PC-9 (cell line): ENCODE data around the gene PTCHD4. TPM values are rescaled to one million over a fixed set of nuclear protein-coding genes. Genes with fewer than 3 reads are reported as not detected.
"Not testable (repeated sequence)": the region's sequence is repeated elsewhere in the genome, so short reads cannot be mapped to it uniquely, and the experiment has no call there.

Experiments
- BruUV-seq: library from RNA; stranded (reverse); fragments of 400-500 nt; replicated peaks from 2 replicates; lab custom pipeline; 2021; lab: Mats Ljungman, UMichigan
- CTCF ChIA-PET: fragments of 300-600 bp; sonication (Branson Sonifier 250); formaldehyde crosslinking; loops from one replicate; lab custom pipeline; 2022; ENCODE audit warnings: antibody characterized with exemption; lab: Charles Lee
- POLR2A ChIA-PET: fragments of 300-600 bp; sonication (Branson Sonifier 250); formaldehyde crosslinking; loops from one replicate; lab custom pipeline; 2022; ENCODE audit warnings: antibody characterized with exemption; ENCODE audit not compliant: unreplicated experiment; lab: Charles Lee
- DNase-seq, 2 experiments: peaks; one replicate each; pipeline versions ENCODE4 v3.0.0 to v3.0.0-alpha.2; 2015 to 2022; ENCODE audit warnings: mixed read lengths in 1 of 2
- H2AFZ ChIP-seq: fragments of 200-600 bp; sonication (generic); 2 replicates; pipeline ENCODE4 v1.8.1; 2017; ENCODE audit warnings: antibody characterized with exemption
- H3F3A ChIP-seq: fragments of 200-600 bp; sonication (generic); 2 replicates; pipeline ENCODE4 v1.8.1; 2017; ENCODE audit warnings: antibody characterized with exemption, mild to moderate bottlenecking, low read depth; ENCODE audit not compliant: insufficient read depth
- H3K27ac ChIP-seq: fragments of 200-600 bp; sonication (generic); 2 replicates; pipeline ENCODE4 v1.6.1; 2016; ENCODE audit warnings: mixed run types
- H3K27me3 ChIP-seq: fragments of 200-600 bp; sonication (generic); 2 replicates; pipeline ENCODE4 v1.6.1; 2016; ENCODE audit warnings: low read depth, mixed run types; ENCODE audit not compliant: insufficient read depth
- H3K36me3 ChIP-seq: fragments of 200-600 bp; sonication (generic); 2 replicates; pipeline ENCODE4 v1.6.1; 2016; ENCODE audit warnings: low read depth, mixed run types
- H3K4me1 ChIP-seq: fragments of 200-600 bp; sonication (generic); replicated peaks from 2 replicates; pipeline ENCODE4 v1.6.1; 2016; ENCODE audit warnings: mixed run types; ENCODE audit not compliant: insufficient read depth
- H3K4me2 ChIP-seq: fragments of 200-600 bp; sonication (generic); 2 replicates; pipeline ENCODE4 v1.6.1; 2017; ENCODE audit warnings: mixed run types
- H3K4me3 ChIP-seq: fragments of 200-600 bp; sonication (generic); 2 replicates; pipeline ENCODE4 v1.6.1; 2016; ENCODE audit warnings: mixed run types
- H3K79me2 ChIP-seq: fragments of 200-600 bp; sonication (generic); 2 replicates; pipeline ENCODE4 v1.6.1; 2017; ENCODE audit warnings: low read depth, mixed run types
- H3K9me2 ChIP-seq: fragments of 200-600 bp; sonication (generic); 2 replicates; pipeline ENCODE4 v1.8.1; 2017; ENCODE audit warnings: mild to moderate bottlenecking; ENCODE audit not compliant: insufficient read depth
- H3K9me3 ChIP-seq: fragments of 200-600 bp; sonication (generic); 2 replicates; pipeline ENCODE4 v1.8.1; 2016; ENCODE audit warnings: low read depth; ENCODE audit not compliant: insufficient read depth
- H4K20me1 ChIP-seq: fragments of 200-600 bp; sonication (generic); 2 replicates; pipeline ENCODE4 v1.8.1; 2017; ENCODE audit not compliant: insufficient read depth
- CTCF ChIP-seq: fragments of 200-600 bp; sonication (generic); conservative IDR thresholded peaks from 2 replicates; pipeline ENCODE4 v1.6.1; 2017; ENCODE audit warnings: mixed run types, antibody characterized with exemption, mild to moderate bottlenecking, moderate library complexity
- EZH2 ChIP-seq: fragments of 200-600 bp; sonication (generic); IDR thresholded peaks from 2 replicates; pipeline ENCODE4 v1.8.0; 2017; ENCODE audit warnings: antibody characterized with exemption, low read depth
- intact Hi-C: fragments of 100-400 bp; cut with micrococcal nuclease; formaldehyde crosslinking; loops from one replicate; pipeline ENCODE4 v1.10.0; 2022; ENCODE audit not compliant: unreplicated experiment
- total RNA-seq: library from RNA; stranded (reverse); gene quantifications from 2 replicates; pipeline ENCODE4 v1.2.3, GENCODE V29; 2021

The PTCHD4 gene
- total RNA-seq, 1 experiment from 2014 or later: 0.15 TPM

DNA sequence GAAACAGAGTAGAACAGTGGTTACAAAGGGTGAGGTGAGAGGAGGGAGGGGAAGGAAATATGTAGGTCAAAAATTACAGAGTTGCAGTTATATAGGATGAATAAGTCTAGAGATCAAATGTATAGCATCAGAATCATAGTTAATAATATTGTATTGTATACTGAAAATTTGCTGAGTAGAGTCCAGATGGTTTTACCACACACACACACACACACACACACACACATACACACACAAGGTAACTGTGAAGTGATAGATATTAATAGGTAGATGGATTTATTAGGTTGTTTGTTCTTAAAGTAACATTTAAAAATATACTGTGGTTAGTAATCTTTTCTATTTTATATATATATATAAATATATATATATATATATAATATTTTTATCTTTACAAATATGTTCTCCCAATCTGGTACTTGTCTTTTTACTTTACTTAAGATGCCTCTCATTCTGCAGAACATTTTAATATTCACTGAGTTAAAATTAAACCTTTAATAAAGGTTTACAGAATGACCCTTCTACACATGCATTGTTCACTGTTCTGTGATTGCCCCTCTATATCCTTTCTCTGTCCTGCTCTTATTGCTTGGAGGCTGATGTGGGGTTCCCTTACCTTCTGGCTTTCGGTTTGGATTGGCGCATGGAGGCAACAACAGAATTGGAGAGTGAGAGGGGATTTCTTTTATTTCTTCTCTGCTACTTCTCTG, 408 bp downstream of the PTCHD4 start:
- no peaks in the 10 kb centered on the region for H3K27me3 ChIP-seq
- no TSS peak for BruUV-seq
- H3K4me3 ChIP-seq: no peak overlapping the region
- intact Hi-C loops: no loop called here
- H3K27ac ChIP-seq: no peak overlapping the region
- no peaks in the 10 kb centered on the region for H3K4me1 ChIP-seq
- no peaks in the 10 kb centered on the region for H4K20me1 ChIP-seq
- H3K4me2 ChIP-seq: no peak overlapping the region
- TF ChIP-seq CTCF (no peak), EZH2 (no peak)
- H3K9me2 ChIP-seq: no peaks in the 10 kb centered on the region
- CTCF ChIA-PET: no interaction called here
- H2AFZ ChIP-seq: no peak overlapping the region
- no peaks in the 10 kb centered on the region for H3F3A ChIP-seq
- no peaks in the 10 kb centered on the region for H3K9me3 ChIP-seq
- DNase-seq: no peak
- POLR2A ChIA-PET: no interaction called here
- H3K36me3 ChIP-seq: no peaks in the 10 kb centered on the region
- no peaks in the 10 kb centered on the region for H3K79me2 ChIP-seq

DNA sequence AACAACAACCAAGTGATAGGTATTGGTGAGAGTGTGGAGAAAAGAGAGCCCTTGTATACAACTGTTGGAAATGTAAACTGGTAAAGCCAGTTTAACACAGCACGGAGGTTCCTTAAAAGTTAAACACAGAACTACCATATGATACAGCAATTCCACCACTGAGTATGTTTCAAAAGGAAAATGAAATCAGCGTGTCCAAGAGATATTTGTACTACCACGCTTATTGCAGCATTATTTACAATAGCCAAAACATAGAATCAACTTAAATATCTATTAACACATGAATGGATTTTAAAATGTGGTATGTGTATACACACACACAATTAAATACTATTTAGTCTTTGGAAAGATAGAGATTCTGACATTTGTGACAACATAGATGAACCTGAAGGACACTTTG, 1.1 kb downstream of the PTCHD4 start:
- H3K79me2 ChIP-seq: no peaks in the 10 kb centered on the region
- H2AFZ ChIP-seq: no peak overlapping the region
- no TSS peak for BruUV-seq
- no peaks in the 10 kb centered on the region for H3K9me3 ChIP-seq
- ChIA-PET CTCF (no interaction called here), POLR2A (no interaction called here)
- H3K4me2 ChIP-seq: no peak overlapping the region
- no peaks in the 10 kb centered on the region for H3F3A ChIP-seq
- DNase-seq: no peak
- TF ChIP-seq EZH2 (no peak), CTCF (no peak)
- H3K27ac ChIP-seq: no peak overlapping the region
- intact Hi-C loops: no loop called here
- no peaks in the 10 kb centered on the region for H3K4me1 ChIP-seq
- H3K36me3 ChIP-seq: no peaks in the 10 kb centered on the region
- no peaks in the 10 kb centered on the region for H3K9me2 ChIP-seq
- H4K20me1 ChIP-seq: no peaks in the 10 kb centered on the region
- no peaks in the 10 kb centered on the region for H3K27me3 ChIP-seq
- no peak overlapping the region for H3K4me3 ChIP-seq

DNA sequence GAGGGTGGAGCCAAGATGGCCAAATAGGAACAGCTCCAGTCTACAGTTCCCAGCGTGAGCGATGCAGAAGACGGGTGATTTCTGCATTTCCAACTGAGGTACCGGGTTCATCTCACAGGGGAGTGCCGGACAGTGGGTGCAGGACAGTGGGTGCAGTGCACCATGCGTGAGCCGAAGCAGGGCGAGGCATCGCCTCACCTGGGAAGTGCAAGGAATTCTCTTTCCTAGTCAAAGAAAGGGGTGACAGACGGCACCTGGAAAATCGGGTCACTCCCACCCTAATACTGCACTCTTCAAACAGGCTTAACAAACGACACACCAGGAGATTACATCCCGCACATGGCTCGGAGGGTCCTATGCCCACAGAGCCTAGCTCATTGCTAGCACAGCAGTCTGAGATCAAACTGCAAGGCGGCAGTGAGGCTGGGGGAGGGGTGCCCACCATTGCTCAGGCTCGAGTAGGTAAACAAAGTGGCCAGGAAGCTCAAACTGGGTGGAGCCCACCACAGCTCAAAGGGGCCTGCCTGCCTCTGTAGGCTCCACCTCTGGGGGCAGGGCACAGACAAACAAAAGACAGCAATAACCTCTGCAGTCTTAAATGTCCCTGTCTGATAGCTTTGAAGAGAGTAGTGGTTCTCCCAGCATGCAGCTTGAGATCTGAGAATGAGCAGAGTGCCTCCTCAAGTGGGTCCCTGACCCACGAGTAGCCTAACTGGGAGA, 8.4 kb downstream of the PTCHD4 start:
- CTCF ChIA-PET, H3K9me3 ChIP-seq, H3K4me1 ChIP-seq, H3K27me3 ChIP-seq, H3K27ac ChIP-seq, H4K20me1 ChIP-seq, intact Hi-C loops, H3K4me3 ChIP-seq, H3F3A ChIP-seq, H3K4me2 ChIP-seq, DNase-seq, H3K79me2 ChIP-seq, H3K36me3 ChIP-seq, BruUV-seq, POLR2A ChIA-PET, H3K9me2 ChIP-seq, H2AFZ ChIP-seq: not testable (repeated sequence)
